Psoas muscle (tissue), 8 donors: ENCODE measurements around the gene TAS1R1. TPM values are rescaled to one million over a fixed set of nuclear protein-coding genes. Genes with fewer than 3 reads are reported as not detected.
A peak's percentile ranks its signal among the peaks of the same experiment; 100 is the strongest.

Experiments used
- ATAC-seq, 4 donors: fragments of 200-7000 bp; cut with Tn5 transposase; one replicate each; pipeline ENCODE4 v1.9.1; 2020; ENCODE audit warnings: moderate library complexity in 3 of 4, mild to moderate bottlenecking in 2 of 4
- DNase-seq, 2 donors: peaks; one replicate each; pipeline ENCODE4 v3.0.0-alpha.2; 2020
- H3K27ac ChIP-seq: fragments of 200-600 bp; one replicate; pipeline ENCODE4 v1.8.0; 2022
- H3K27me3 ChIP-seq, 3 donors: fragments of 200-600 bp in 1 of 3; one replicate each; pipeline versions ENCODE4 v1.6.1 to v1.8.0; 2013 to 2022; ENCODE audit warnings: low read length in 2 of 3, mild to moderate bottlenecking in 2 of 3, moderate library complexity in 1 of 3; ENCODE audit not compliant: insufficient read depth in 3 of 3
- H3K36me3 ChIP-seq, 2 donors: fragments of 200-600 bp in 1 of 2; one replicate each; pipeline versions ENCODE4 v1.6.1 to v1.8.0; 2013 to 2022; ENCODE audit warnings: low read depth in 1 of 2, mild to moderate bottlenecking in 1 of 2, moderate library complexity in 1 of 2; ENCODE audit not compliant: insufficient read depth in 1 of 2
- H3K4me1 ChIP-seq: fragments of 200-600 bp; one replicate; pipeline ENCODE4 v1.8.0; 2022
- H3K4me3 ChIP-seq: fragments of 200-600 bp; one replicate; pipeline ENCODE4 v1.8.0; 2022; ENCODE audit warnings: mild to moderate bottlenecking
- H3K9me3 ChIP-seq: fragments of 200-600 bp; one replicate; pipeline ENCODE4 v1.8.0; 2022
- CTCF ChIP-seq: fragments of 200-600 bp; IDR thresholded peaks from one replicate; pipeline ENCODE4 v1.8.0; 2022; ENCODE audit warnings: antibody characterized with exemption
- WGBS, 3 donors: extraction: QIAGEN DNeasy Blood & Tissue Kit; methylation state at CpG; one replicate each; pipeline versions ENCODE4 v1.1.6 to v1.1.7; 2013; 5-methylcytosine and 5-hydroxymethylcytosine counted together
- intact Hi-C, 2 donors: fragments of 100-400 bp; cut with DNase I; formaldehyde crosslinking; loops; one replicate each; pipeline versions ENCODE4 v1.11.0 to v1.14.2; 2022
- polyA plus RNA-seq, 3 donors: library from polyadenylated mRNA; stranded (reverse); fragments of 200-250 nt; gene quantifications; one replicate each; pipeline ENCODE4 v1.2.3, GENCODE V29; 2013
- total RNA-seq, 4 donors: library from RNA; stranded (reverse); fragmentation: NEBNext Ultra II Directional in 2 of 4; extraction: Animal tissue kit (Norgen Biotek cat#: 25700) in 2 of 4; gene quantifications; one replicate each; pipeline versions ENCODE4 v1.2.1 to v1.2.4, GENCODE V29; 2021 to 2023
- donor health status: healthy with polysubstance abuse.
- donor health status: DM: no; HTN: no; CAD: no; lungs with moderate emphysema.
- donor health status: Bipolar disorder and iron deficiency.
- donor health status: healthy.
- donor health status: DM: yes; HTN: yes; CAD: no.
- donor health status: DM: no; HTN: no; CAD: no.
- donor health status: DM: no; HTN: no; CAD: no.
- donor health status: DM: yes; HTN: yes; CAD: no.

The TAS1R1 gene
- total and polyA plus RNA-seq, 7 donors, result 0.04 to 0.16 TPM; not detected in 5

GRCh38 chr1:6526316-6526715 is 28.8 kb upstream of the TAS1R1 start:
- no peak for DNase-seq
- Histone ChIP-seq H3K36me3 (peaks cover 11 to 70% of the 10 kb centered on the region in 2 donors), H3K4me1 (no peaks in the 10 kb centered on the region), H3K27me3 (no peaks in the 10 kb centered on the region), H3K27ac (no peak overlapping the region), H3K4me3 (no peak overlapping the region), H3K9me3 (no peaks in the 10 kb centered on the region)
- no peak for ATAC-seq
- intact Hi-C loops, result no loop called here
- WGBS, 3 donors, result 78 to 84% (median 79%) methylated on average over 11 of the region's 11 CpGs
- no peak for TF ChIP-seq CTCF

DNA sequence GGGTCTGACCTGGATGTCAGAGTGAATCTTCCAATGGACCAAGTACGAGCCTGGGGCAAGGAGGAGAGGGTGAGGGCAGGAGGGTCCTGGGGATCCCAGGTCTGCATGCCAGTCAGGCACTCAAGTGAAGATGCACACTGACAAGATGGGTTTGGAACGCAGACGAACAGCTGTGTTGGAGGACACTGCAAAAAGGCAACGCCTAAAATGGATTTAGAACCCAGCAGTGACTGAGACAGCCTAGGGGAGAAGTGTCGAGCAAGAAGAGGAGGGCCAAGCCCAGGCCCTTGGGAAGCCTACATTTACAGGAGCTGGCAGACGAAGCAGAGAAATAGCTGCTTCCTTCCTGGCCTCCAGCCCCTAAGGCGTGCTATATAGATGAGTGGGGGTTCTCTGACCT is 26.6 kb upstream of the TAS1R1 start:
- no peak for TF ChIP-seq CTCF
- DNase-seq (no peak), ATAC-seq (no peak)
- Histone ChIP-seq H3K4me1 (no peaks in the 10 kb centered on the region), H3K4me3 (no peak overlapping the region), H3K27ac (no peak overlapping the region), H3K9me3 (no peaks in the 10 kb centered on the region), H3K27me3 (no peaks in the 10 kb centered on the region), H3K36me3 (peaks cover 22 to 87% of the 10 kb centered on the region in 2 donors)
- 70 to 73% (median 73%) methylated on average over 7 of the region's 7 CpGs for WGBS, 3 donors
- intact Hi-C loops, result no loop called here

- ATAC-seq (peak in 1 of 4 donors; percentile 8), DNase-seq (no peak)
- WGBS, 3 donors, result 96 to 97% (median 96%) methylated on average over 13 of the region's 13 CpGs
- TF ChIP-seq CTCF, result no peak
- Histone ChIP-seq H3K9me3 (no peaks in the 10 kb centered on the region), H3K36me3 (peaks cover 22 to 99% of the 10 kb centered on the region in 2 donors), H3K27me3 (no peaks in the 10 kb centered on the region), H3K27ac (no peak overlapping the region), H3K4me1 (no peaks in the 10 kb centered on the region), H3K4me3 (no peak overlapping the region)
- intact Hi-C loops, result no loop called here
Measured at GRCh38 chr1:6530504-6531160, 24.5 kb upstream of the TAS1R1 start.

- peaks cover 22 to 98% of the 10 kb centered on the region in 2 donors for H3K36me3 ChIP-seq
Measured at GRCh38 chr1:6531996-6532395, 23.1 kb upstream of the TAS1R1 start.

More at GRCh38 chr1:6531996-6532395, 23.1 kb upstream of the TAS1R1 start:
- Histone ChIP-seq H3K4me1 (no peaks in the 10 kb centered on the region), H3K27me3 (no peaks in the 10 kb centered on the region), H3K27ac (no peak overlapping the region), H3K4me3 (no peak overlapping the region), H3K9me3 (no peaks in the 10 kb centered on the region)
- 79 to 91% (median 85%) methylated on average over 5 of the region's 5 CpGs for WGBS, 3 donors
- intact Hi-C loops, result no loop called here
- ATAC-seq (no peak), DNase-seq (no peak)
- TF ChIP-seq CTCF, result no peak
